Uterus (tissue), 2 donors: Measurements from ENCODE around the gene TMED5.

Experiments used
- POLR2A ChIP-seq, 2 donors: fragments of 450-650 bp; IDR thresholded peaks; one replicate each; pipeline ENCODE4 v1.6.1; 2016; ENCODE audit warnings: antibody characterized with exemption in 2 of 2, mild to moderate bottlenecking in 1 of 2, moderate library complexity in 1 of 2
- TF ChIP-seq, protein P1 (sequence below), 4 experiments: fragments of 200-600 bp in 2 of 4; fragments of 450-650 bp in 2 of 4; sonication (generic) in 2 of 4; IDR thresholded peaks; one replicate each; pipeline ENCODE4 v1.5.1; 2016 to 2019; ENCODE audit warnings: antibody characterized with exemption in 4 of 4, mild to moderate bottlenecking in 2 of 4, moderate library complexity in 1 of 4

GRCh38 chr1:93148001-93148400 is 32.2 kb downstream of the TMED5 start:
- TF ChIP-seq, protein P1, sequence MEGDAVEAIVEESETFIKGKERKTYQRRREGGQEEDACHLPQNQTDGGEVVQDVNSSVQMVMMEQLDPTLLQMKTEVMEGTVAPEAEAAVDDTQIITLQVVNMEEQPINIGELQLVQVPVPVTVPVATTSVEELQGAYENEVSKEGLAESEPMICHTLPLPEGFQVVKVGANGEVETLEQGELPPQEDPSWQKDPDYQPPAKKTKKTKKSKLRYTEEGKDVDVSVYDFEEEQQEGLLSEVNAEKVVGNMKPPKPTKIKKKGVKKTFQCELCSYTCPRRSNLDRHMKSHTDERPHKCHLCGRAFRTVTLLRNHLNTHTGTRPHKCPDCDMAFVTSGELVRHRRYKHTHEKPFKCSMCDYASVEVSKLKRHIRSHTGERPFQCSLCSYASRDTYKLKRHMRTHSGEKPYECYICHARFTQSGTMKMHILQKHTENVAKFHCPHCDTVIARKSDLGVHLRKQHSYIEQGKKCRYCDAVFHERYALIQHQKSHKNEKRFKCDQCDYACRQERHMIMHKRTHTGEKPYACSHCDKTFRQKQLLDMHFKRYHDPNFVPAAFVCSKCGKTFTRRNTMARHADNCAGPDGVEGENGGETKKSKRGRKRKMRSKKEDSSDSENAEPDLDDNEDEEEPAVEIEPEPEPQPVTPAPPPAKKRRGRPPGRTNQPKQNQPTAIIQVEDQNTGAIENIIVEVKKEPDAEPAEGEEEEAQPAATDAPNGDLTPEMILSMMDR (IDR thresholded peaks at IDR 0.05), result no peak
- TF ChIP-seq POLR2A (IDR thresholded peaks at IDR 0.05), result no peak
